GM13976 (cell line): ENCODE data around the gene MYLK.
A peak's percentile ranks its signal among the peaks of the same experiment; 100 is the strongest.
"Not testable (repeated sequence)": the region's sequence is repeated elsewhere in the genome, so short reads cannot be mapped to it uniquely, and the experiment has no call there.

Source experiments
- DNase-seq: peaks from one replicate; pipeline ENCODE4 v3.0.0; 2012; ENCODE audit warnings: low spot score
- in situ Hi-C: fragments of 300-500 bp; cut with MboI; formaldehyde crosslinking; loops from one replicate; pipeline ENCODE4 v1.12.0; 2022; ENCODE audit warnings: low sequenced_read_pairs, mixed read lengths, inconsistent platforms; ENCODE audit not compliant: unreplicated experiment
- TF ChIP-seq, protein P1 (sequence below): IDR thresholded peaks from 2 replicates; pipeline ENCODE4 v1.5.1; 2012; ENCODE audit warnings: borderline replicate concordance, mild to moderate bottlenecking; ENCODE audit not compliant: insufficient read depth; ENCODE audit errors: extremely low read depth, missing control alignments, control extremely low read depth

Gene MYLK

DNA sequence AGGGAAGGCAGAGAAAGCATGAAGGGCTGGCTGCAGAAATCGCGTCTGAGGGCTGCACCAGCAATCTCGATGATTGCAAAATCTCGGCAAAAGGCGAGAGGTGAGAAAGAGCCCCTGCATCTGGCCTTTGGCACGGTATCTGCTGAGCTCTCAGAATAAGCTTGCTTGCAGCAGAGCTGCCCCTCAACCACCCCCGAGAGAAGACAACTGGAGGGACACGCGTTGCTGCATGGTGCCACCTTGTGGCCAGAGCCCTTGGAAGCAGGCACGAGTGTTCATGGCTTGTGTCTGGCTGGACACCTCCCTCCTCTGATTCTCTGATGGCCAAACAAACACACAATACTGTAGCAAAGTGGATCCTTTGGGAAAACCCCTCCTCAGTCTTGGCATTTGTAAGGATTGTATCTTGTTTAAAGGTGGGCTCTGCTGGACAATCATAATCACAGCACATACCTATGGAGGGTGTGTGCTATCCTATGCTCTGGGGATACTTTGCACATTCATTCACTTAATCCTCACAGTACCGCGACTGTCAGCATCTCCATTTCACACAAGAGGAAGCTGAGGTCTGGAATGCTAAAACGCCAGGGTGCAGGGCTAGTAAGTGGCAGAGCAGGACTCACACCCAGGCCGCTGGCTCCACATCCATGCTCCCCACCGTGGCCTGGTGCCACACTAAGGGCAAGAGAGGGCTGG, 164.9 kb downstream of the MYLK start:
- TF ChIP-seq, protein P1, sequence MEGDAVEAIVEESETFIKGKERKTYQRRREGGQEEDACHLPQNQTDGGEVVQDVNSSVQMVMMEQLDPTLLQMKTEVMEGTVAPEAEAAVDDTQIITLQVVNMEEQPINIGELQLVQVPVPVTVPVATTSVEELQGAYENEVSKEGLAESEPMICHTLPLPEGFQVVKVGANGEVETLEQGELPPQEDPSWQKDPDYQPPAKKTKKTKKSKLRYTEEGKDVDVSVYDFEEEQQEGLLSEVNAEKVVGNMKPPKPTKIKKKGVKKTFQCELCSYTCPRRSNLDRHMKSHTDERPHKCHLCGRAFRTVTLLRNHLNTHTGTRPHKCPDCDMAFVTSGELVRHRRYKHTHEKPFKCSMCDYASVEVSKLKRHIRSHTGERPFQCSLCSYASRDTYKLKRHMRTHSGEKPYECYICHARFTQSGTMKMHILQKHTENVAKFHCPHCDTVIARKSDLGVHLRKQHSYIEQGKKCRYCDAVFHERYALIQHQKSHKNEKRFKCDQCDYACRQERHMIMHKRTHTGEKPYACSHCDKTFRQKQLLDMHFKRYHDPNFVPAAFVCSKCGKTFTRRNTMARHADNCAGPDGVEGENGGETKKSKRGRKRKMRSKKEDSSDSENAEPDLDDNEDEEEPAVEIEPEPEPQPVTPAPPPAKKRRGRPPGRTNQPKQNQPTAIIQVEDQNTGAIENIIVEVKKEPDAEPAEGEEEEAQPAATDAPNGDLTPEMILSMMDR: peak; percentile 89
- peak; percentile 62 for DNase-seq
- in situ Hi-C loops: loop anchor here (10.0 kb wide), 1 partner anchor 64 kb away; no protein-coding TSS in a partner anchor

DNA sequence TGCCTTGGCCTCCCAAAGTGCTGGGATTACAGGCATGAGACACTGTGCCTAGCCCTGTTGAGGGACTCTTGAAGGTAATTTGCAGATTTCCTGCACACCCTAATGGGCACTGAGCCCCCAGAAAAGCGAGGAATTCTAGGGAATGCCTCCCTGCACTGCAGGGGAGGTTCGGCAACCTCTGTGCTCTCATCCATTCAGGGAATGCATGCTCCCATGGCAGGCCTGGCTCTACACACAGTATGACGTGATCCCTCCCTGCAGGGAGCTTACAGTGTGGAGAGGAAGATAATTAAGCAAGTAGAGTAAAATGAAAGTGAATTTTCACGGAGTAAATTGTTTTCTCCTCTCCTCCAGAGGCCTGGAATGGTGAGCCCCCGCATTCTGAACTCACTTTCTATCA, 166.0 kb downstream of the MYLK start:
- DNase-seq: no peak
- TF ChIP-seq, protein P1: no peak
- in situ Hi-C loops: loop anchor here (10.0 kb wide), 1 partner anchor 63 kb away; no protein-coding TSS in a partner anchor

DNA sequence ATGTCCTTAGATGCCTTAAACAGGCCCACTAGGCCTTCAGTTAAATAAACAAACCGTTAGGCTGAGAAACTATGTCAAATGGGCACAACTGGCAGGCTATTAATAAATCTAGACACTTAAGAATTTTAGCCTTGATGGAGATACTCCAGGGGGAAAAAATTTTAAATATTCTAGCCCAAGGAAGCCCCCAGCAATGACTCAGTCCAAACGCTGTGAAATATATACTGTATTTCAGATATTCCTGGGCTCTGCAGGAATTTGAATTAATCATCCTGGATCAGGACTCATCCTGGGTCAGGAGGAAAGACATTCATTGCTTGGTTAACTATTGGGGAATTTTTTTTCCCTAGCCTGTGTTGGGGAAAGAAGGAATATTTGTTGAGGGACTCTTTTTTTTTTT, 166.7 kb downstream of the MYLK start:
- DNase-seq: not testable (repeated sequence)
- in situ Hi-C loops: loop anchor here (10.0 kb wide), 1 partner anchor 63 kb away; no protein-coding TSS in a partner anchor

DNA sequence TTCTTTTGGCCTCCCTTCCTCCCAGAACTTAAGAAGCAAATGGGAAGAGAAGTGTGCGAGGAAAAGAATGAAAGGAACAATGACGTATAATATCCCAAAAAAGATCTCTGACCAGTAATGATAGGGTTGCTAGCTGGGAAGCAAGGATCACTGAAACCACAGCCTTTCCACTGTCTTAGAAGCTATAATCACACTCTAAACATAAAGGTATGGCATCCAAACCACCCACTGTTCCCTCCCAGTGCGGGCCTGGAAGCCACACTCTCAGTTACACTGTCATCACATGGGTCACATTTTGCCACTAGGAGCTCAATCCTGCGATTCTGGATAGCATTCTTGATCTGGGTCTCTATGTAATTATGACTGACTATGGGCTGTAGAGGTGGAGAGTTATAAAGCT, 167.7 kb downstream of the MYLK start:
- TF ChIP-seq, protein P1: no peak
- DNase-seq: no peak
- in situ Hi-C loops: loop anchor here (10.0 kb wide), 1 partner anchor 62 kb away; no protein-coding TSS in a partner anchor

DNA sequence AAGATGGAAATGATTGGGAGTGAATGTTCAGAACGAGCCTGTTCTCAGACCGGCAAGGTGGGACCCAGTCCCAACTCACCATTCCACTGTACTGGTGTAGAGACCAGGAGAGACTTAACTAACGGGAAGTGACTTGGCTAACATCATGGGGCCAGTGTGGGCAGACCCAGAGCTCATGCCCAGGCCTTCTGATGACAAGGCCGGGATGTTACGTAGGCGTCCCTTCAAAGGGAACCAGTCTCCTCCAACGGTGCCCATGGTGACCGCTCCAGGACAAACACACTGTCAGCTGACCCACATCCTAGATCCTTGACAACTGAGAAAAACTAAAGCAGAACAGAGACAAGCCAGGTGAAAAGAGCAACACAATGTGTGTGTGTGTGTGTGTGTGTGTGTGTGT, 170.9 kb downstream of the MYLK start:
- no peak for DNase-seq
- in situ Hi-C loops: loop anchor here (10.0 kb wide), 1 partner anchor 58 kb away; no protein-coding TSS in a partner anchor
- TF ChIP-seq, protein P1: no peak

DNA sequence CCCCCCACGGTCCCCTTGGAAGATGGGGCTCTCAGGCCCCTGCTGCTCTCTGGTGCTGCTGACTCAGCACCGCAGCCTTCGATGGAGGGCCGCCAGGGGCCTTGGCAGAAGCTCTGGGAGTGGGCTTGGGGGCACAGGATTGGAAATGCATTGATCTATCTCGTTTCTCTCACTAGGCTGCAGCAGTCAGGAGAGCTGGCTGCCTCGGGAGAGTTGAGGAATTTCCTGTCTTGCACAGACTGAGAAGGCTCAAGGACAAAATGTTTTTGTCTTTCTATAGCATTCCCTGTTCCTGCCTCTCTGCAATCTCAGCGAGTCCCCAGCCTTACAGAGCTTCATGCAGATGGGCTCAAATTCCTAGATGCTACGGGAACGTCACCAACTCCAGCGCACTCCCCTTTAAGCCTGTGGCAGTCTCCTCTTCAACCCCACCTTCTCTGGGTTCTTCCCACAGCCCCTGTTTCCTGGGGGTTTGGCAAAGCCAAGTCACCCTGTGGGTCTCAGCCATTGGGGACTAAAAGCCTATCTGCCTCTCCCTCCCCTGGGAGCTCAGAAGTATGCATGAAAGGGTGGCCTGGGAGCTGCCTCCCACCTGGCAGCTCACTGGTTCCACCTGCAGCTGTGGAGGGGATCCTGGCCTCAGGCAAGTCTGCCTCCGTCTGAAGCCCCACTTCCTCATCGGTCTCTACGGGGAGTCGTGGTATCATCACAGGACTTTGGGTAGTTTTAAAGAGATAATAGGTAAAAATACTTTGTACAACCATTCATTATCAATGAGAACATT, 171.9 kb downstream of the MYLK start:
- in situ Hi-C loops: loop anchor here (10.0 kb wide), 1 partner anchor 57 kb away; no protein-coding TSS in a partner anchor
- DNase-seq: no peak
- TF ChIP-seq, protein P1: no peak

DNA sequence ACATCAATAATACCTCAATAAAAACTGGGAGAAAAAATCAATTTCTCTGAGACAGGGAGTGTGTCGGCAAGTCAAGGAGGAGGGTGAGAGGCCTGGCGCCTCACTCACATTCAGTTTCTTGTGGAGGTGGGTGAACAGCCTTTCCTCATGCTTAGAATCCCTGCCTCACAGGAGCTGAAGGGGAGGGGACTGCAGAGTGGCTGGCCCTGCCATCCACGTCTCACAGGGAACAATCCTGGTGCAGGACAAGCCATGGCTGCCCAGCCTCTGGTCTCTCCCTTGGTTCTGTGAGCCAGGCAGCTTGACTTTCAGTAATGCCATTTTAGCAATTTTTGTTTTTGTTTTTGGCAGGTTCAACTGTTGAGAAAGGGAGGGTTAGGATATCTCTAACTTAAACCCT, 172.8 kb downstream of the MYLK start:
- in situ Hi-C loops: loop anchor here (10.0 kb wide), 1 partner anchor 57 kb away; no protein-coding TSS in a partner anchor
- no peak for DNase-seq
- TF ChIP-seq, protein P1: no peak
